ENCODE results near the gene PGBD2.
A peak's percentile ranks its signal among the peaks of the same experiment; 100 is the strongest.

PGBD2 gene

GRCh38 chr1:248861616-248862015 lies 44.4 kb upstream of the PGBD2 start:
- TF ChIP-seq, protein P1, sequence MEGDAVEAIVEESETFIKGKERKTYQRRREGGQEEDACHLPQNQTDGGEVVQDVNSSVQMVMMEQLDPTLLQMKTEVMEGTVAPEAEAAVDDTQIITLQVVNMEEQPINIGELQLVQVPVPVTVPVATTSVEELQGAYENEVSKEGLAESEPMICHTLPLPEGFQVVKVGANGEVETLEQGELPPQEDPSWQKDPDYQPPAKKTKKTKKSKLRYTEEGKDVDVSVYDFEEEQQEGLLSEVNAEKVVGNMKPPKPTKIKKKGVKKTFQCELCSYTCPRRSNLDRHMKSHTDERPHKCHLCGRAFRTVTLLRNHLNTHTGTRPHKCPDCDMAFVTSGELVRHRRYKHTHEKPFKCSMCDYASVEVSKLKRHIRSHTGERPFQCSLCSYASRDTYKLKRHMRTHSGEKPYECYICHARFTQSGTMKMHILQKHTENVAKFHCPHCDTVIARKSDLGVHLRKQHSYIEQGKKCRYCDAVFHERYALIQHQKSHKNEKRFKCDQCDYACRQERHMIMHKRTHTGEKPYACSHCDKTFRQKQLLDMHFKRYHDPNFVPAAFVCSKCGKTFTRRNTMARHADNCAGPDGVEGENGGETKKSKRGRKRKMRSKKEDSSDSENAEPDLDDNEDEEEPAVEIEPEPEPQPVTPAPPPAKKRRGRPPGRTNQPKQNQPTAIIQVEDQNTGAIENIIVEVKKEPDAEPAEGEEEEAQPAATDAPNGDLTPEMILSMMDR (IDR thresholded peaks at IDR 0.05; ENCODE audit: low read depth, low read length), result no peak
- H3K4me3 ChIP-seq (ENCODE audit: low read depth, low read length), result no peak overlapping the region
- DNase-seq (ENCODE audit: low read depth, low spot score), result no peak
- in situ Hi-C loops (cut with HindIII; ENCODE audit: low sequenced_read_pairs), result no loop called here

DNA sequence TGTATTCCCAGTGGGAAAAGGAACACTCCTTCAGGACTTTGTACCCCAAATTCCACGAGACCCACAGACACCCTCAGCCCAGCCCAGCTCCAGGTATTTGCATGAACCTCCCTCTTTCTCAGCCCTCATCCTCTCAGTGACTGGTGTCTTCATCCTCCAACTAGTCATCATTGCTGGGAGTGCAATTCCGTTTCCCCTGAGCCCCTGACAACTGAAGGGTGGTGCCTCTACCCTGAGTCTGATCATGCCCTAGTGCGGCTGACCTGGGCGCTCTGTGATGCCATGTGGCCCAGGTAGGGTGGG lies 43.4 kb upstream of the PGBD2 start:
- H3K4me3 ChIP-seq (ENCODE audit: low read depth, low read length), result peak overlapping the region; percentile 54
- in situ Hi-C loops (cut with HindIII; ENCODE audit: low sequenced_read_pairs), result no loop called here
- TF ChIP-seq, protein P1 (IDR thresholded peaks at IDR 0.05; ENCODE audit: low read depth, low read length), result no peak
- DNase-seq (ENCODE audit: low read depth, low spot score), result no peak

GRCh38 chr1:248862998-248863881 lies 42.8 kb upstream of the PGBD2 start:
- DNase-seq (ENCODE audit: low read depth, low spot score), result peak; percentile 70
- in situ Hi-C loops (cut with HindIII; ENCODE audit: low sequenced_read_pairs), result no loop called here
- H3K4me3 ChIP-seq (ENCODE audit: low read depth, low read length), result peak overlapping the region; percentile 54
- TF ChIP-seq, protein P1 (IDR thresholded peaks at IDR 0.05; ENCODE audit: low read depth, low read length), result no peak

GRCh38 chr1:248871837-248872401 lies 34.1 kb upstream of the PGBD2 start:
- in situ Hi-C loops (cut with HindIII; ENCODE audit: low sequenced_read_pairs), result no loop called here
- TF ChIP-seq, protein P1 (IDR thresholded peaks at IDR 0.05; ENCODE audit: low read depth, low read length), result no peak
- peak overlapping the region; percentile 86 for H3K4me3 ChIP-seq (ENCODE audit: low read depth, low read length)
- no peak for DNase-seq (ENCODE audit: low read depth, low spot score)

DNA sequence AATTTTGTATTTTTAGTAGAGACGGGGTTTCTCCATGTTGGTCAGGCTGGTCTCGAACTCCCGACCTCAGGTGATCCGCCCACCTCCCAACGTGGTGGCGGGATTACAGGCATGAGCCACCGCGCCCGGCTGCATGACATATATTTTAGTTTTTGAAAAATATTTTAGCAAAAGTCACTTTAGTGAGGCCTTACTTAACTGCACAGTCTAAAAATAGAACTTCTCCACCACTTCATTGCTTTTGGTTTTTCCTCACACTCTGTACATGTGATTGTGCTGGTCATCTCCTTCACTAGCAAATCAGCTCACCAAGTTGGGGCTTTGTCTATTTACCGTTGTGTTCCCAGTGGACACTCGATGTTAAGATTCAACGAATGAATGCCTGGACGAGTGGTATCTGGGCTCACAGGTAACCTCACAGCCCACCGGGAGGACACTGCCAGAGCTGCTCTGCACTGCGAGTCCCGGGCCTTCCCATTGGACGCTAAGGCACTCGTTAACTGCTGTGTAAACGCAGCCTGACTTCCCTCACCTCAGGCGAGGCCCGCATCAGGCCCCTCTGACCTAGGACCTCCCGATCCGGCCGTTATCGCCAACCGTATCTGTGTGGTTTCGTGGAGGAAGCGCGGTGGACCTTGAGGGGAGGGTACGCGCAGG lies 33.2 kb upstream of the PGBD2 start:
- DNase-seq (ENCODE audit: low read depth, low spot score), result peak; percentile 78
- H3K4me3 ChIP-seq (ENCODE audit: low read depth, low read length), result peak overlapping the region; percentile 86
- in situ Hi-C loops (cut with HindIII; ENCODE audit: low sequenced_read_pairs), result no loop called here
- TF ChIP-seq, protein P1 (IDR thresholded peaks at IDR 0.05; ENCODE audit: low read depth, low read length), result no peak

DNA sequence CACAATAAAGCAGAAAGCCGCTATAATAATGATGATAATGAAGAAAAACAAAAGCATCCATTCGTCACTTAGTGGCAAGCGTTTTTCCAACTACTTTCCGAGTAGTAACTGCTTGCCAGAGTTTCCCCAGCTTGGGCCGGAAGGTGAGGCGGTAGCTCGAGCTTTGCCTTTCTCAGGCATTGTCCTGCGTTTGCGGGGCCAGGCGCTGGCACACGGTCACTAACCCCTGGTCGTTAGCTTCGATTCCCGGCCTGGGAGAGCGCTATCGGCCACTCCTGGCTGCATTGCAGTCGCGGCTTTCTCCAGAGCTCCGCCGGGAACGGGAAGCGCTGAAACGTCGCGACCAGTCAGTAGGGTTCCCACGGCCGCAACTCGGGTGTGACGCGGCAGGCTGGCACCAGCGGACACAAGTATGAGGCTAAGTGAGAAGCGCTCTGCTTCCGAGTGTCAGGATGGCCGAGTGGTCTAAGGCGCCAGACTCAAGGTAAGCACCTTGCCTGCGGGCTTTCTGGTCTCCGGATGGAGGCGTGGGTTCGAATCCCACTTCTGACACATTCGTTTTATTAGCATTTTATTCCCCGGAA lies 32.5 kb upstream of the PGBD2 start:
- TF ChIP-seq, protein P1 (IDR thresholded peaks at IDR 0.05; ENCODE audit: low read depth, low read length), result no peak
- peak overlapping the region; percentile 86 for H3K4me3 ChIP-seq (ENCODE audit: low read depth, low read length)
- in situ Hi-C loops (cut with HindIII; ENCODE audit: low sequenced_read_pairs), result no loop called here
- DNase-seq (ENCODE audit: low read depth, low spot score), result peak; percentile 97

All from astrocyte of the spinal cord (primary cell).